H1 (cell line): ENCODE measurements around the gene GPD1. TPM values are rescaled to one million over a fixed set of nuclear protein-coding genes. Genes with fewer than 3 reads are reported as not detected.

Experiments used
- CTCF ChIA-PET: fragments of 300-600 bp; sonication (Branson Sonifier 250); formaldehyde crosslinking; loops from one replicate; lab custom pipeline; 2021; ENCODE audit not compliant: partially characterized antibody; lab: Charles Lee
- POLR2A ChIA-PET: fragments of 300-600 bp; sonication (Branson Sonifier 250); formaldehyde crosslinking; loops from one replicate; lab custom pipeline; 2021; ENCODE audit warnings: inconsistent platforms; ENCODE audit not compliant: partially characterized antibody; lab: Charles Lee
- DNase-seq, 2 experiments: peaks; one replicate each; pipeline versions ENCODE4 v3.0.0 to v3.0.0-alpha.2; 2010 to 2022; ENCODE audit warnings: low spot score in 2 of 2, low read depth in 1 of 2, mixed read lengths in 1 of 2
- FAIRE-seq: peaks from 2 replicates; lab custom pipeline; 2011; peaks lifted over from hg19 to GRCh38; lab: Jason Lieb, UNC
- H2AFZ ChIP-seq: 2 replicates; pipeline ENCODE4 v1.8.1; 2012; ENCODE audit warnings: low read length, inconsistent platforms
- H2AK5ac ChIP-seq: 2 replicates; pipeline ENCODE4 v1.6.1; 2013; ENCODE audit warnings: low read depth, low read length
- H2BK120ac ChIP-seq: replicated peaks from 2 replicates; pipeline ENCODE3; 2013; ENCODE audit warnings: low read depth, low read length, inconsistent platforms
- H2BK12ac ChIP-seq: 2 replicates; pipeline ENCODE4 v1.6.1; 2013; ENCODE audit warnings: low read depth, low read length
- H2BK15ac ChIP-seq: 2 replicates; pipeline ENCODE4 v1.6.1; 2013; ENCODE audit warnings: low read length
- H2BK20ac ChIP-seq: 2 replicates; pipeline ENCODE4 v1.6.1; 2013; ENCODE audit warnings: low read length
- H2BK5ac ChIP-seq: 2 replicates; pipeline ENCODE4 v1.6.1; 2013; ENCODE audit warnings: low read depth, low read length
- H3K14ac ChIP-seq: 2 replicates; pipeline ENCODE4 v1.6.1; 2013; ENCODE audit warnings: inconsistent platforms; ENCODE audit not compliant: insufficient read length
- H3K18ac ChIP-seq: 2 replicates; pipeline ENCODE4 v1.6.1; 2013; ENCODE audit warnings: low read length; ENCODE audit errors: extremely low read depth
- H3K23ac ChIP-seq: 2 replicates; pipeline ENCODE4 v1.6.1; 2013; ENCODE audit warnings: inconsistent platforms; ENCODE audit not compliant: insufficient read length
- H3K23me2 ChIP-seq: 2 replicates; pipeline ENCODE4 v1.6.1; 2013; ENCODE audit warnings: low read depth, low read length
- H3K27ac ChIP-seq: 2 replicates; pipeline ENCODE4 v1.6.1; 2011; ENCODE audit warnings: low read depth, low read length, inconsistent platforms
- H3K27me3 ChIP-seq, 4 experiments: replicated peaks in 1 of 4; 1 replicate in 1 of 4; 2 replicates in 3 of 4; pipeline versions ENCODE4 v1.6.1 to v1.8.1; 2011 to 2013; ENCODE audit warnings: low read length in 3 of 4, mild to moderate bottlenecking in 3 of 4, inconsistent platforms in 2 of 4, mixed read lengths in 2 of 4, moderate library complexity in 1 of 4; ENCODE audit not compliant: control insufficient read depth in 3 of 4, insufficient read depth in 3 of 4; ENCODE audit errors: extremely low read depth in 1 of 4
- H3K36me3 ChIP-seq, 4 experiments: 2 replicates each; pipeline versions ENCODE4 v1.6.1 to v1.8.1; 2011 to 2013; ENCODE audit warnings: mild to moderate bottlenecking in 4 of 4, low read length in 3 of 4, moderate library complexity in 2 of 4, control low read depth in 1 of 4, inconsistent platforms in 1 of 4; ENCODE audit not compliant: insufficient read depth in 4 of 4, control insufficient read depth in 2 of 4
- H3K4ac ChIP-seq: replicated peaks from 2 replicates; pipeline ENCODE3; 2013; ENCODE audit warnings: low read length, low read depth, mixed read lengths, inconsistent platforms; ENCODE audit not compliant: insufficient read length
- H3K4me1 ChIP-seq, 4 experiments: replicated peaks in 1 of 4; 1 replicate in 1 of 4; 2 replicates in 3 of 4; pipeline versions ENCODE4 v1.6.1 to v1.8.1; 2011 to 2013; ENCODE audit warnings: low read length in 3 of 4, inconsistent platforms in 2 of 4, mixed read lengths in 1 of 4; ENCODE audit not compliant: insufficient read depth in 4 of 4, control insufficient read depth in 3 of 4
- H3K4me2 ChIP-seq, 2 experiments: 2 replicates each; pipeline versions ENCODE4 v1.6.1 to v1.8.1; 2011 to 2013; ENCODE audit warnings: low read depth in 2 of 2, low read length in 2 of 2, control low read depth in 1 of 2, inconsistent platforms in 1 of 2, mild to moderate bottlenecking in 1 of 2; ENCODE audit not compliant: insufficient read depth in 1 of 2
- H3K4me3 ChIP-seq, 4 experiments: fragments of 200-600, 300-600 bp in 1 of 4; sonication (generic), shearing (Covaris generic), sonication (Bioruptor Twin) in 1 of 4; 2 replicates each; pipeline versions ENCODE4 v1.5.1 to v1.8.1; 2011 to 2016; ENCODE audit warnings: low read length in 4 of 4, low read depth in 3 of 4, control low read depth in 2 of 4, inconsistent platforms in 2 of 4, mild to moderate bottlenecking in 2 of 4, mixed read lengths in 1 of 4, moderate library complexity in 1 of 4; ENCODE audit not compliant: insufficient read depth in 2 of 4; ENCODE audit errors: extremely low read depth in 1 of 4
- H3K56ac ChIP-seq: replicated peaks from 2 replicates; pipeline ENCODE3; 2013; ENCODE audit warnings: low read depth, mild to moderate bottlenecking, mixed read lengths, low read length, inconsistent platforms; ENCODE audit not compliant: insufficient read length
- H3K79me1 ChIP-seq: 2 replicates; pipeline ENCODE4 v1.6.1; 2013; ENCODE audit warnings: low read depth, low read length, control low read depth
- H3K79me2 ChIP-seq, 2 experiments: 2 replicates each; pipeline versions ENCODE4 v1.6.1 to v1.8.1; 2012 to 2013; ENCODE audit warnings: low read length in 2 of 2, mild to moderate bottlenecking in 2 of 2, inconsistent platforms in 1 of 2; ENCODE audit not compliant: insufficient read depth in 2 of 2, control insufficient read depth in 1 of 2
- H3K9ac ChIP-seq, 4 experiments: replicated peaks in 1 of 4; 1 replicate in 1 of 4; 2 replicates in 3 of 4; pipeline versions ENCODE4 v1.6.1 to v1.8.1; 2011 to 2013; ENCODE audit warnings: low read depth in 3 of 4, low read length in 3 of 4, control low read depth in 2 of 4, mild to moderate bottlenecking in 2 of 4, moderate library complexity in 2 of 4, inconsistent platforms in 1 of 4; ENCODE audit errors: extremely low read depth in 1 of 4
- H3K9me3 ChIP-seq, 2 experiments: 2 replicates each; pipeline versions ENCODE4 v1.6.1 to v1.8.1; 2012 to 2013; ENCODE audit warnings: mild to moderate bottlenecking in 2 of 2, moderate library complexity in 2 of 2, control low read depth in 1 of 2, inconsistent platforms in 1 of 2, low read depth in 1 of 2, low read length in 1 of 2, mixed read lengths in 1 of 2; ENCODE audit not compliant: insufficient read depth in 2 of 2
- H4K20me1 ChIP-seq, 2 experiments: replicated peaks in 1 of 2; 2 replicates each; pipeline versions ENCODE3 to v1.8.1; 2011 to 2013; ENCODE audit warnings: inconsistent platforms in 2 of 2, low read length in 2 of 2, mild to moderate bottlenecking in 1 of 2; ENCODE audit not compliant: insufficient read depth in 2 of 2, control insufficient read depth in 1 of 2
- H4K5ac ChIP-seq: 2 replicates; pipeline ENCODE4 v1.6.1; 2013; ENCODE audit warnings: low read length, low read depth, mixed read lengths, inconsistent platforms; ENCODE audit not compliant: insufficient read length
- H4K8ac ChIP-seq: 2 replicates; pipeline ENCODE4 v1.8.0; 2013; ENCODE audit warnings: mild to moderate bottlenecking, moderate library complexity, low read length, inconsistent platforms; ENCODE audit not compliant: insufficient read depth; ENCODE audit errors: extremely low read depth
- H4K91ac ChIP-seq: replicated peaks from 2 replicates; pipeline ENCODE3; 2013; ENCODE audit warnings: low read length, mixed read lengths, inconsistent platforms; ENCODE audit not compliant: insufficient read length
- ASH2L ChIP-seq: fragments of 200-600, 300-600 bp; sonication (generic); IDR thresholded peaks from one replicate; pipeline ENCODE4 v1.7.1; 2017; ENCODE audit warnings: low read length
- BCL11A ChIP-seq, 2 experiments: IDR thresholded peaks; one replicate each; pipeline ENCODE4 v1.6.1; 2011; ENCODE audit warnings: low read depth in 2 of 2, low read length in 2 of 2, mild to moderate bottlenecking in 2 of 2
- CEBPB ChIP-seq: IDR thresholded peaks from 2 replicates; pipeline ENCODE4 v1.6.1; 2012; ENCODE audit warnings: low read depth, low read length
- CHD2 ChIP-seq: IDR thresholded peaks from 2 replicates; pipeline ENCODE4 v1.6.1; 2012; ENCODE audit warnings: low read length, improper control_type of control experiment
- EGR1 ChIP-seq: IDR thresholded peaks from 2 replicates; pipeline ENCODE4 v1.6.1; 2011; ENCODE audit warnings: low read depth, low read length, borderline replicate concordance
- EZH2 ChIP-seq: fragments of 200-600 bp; sonication (generic); IDR thresholded peaks from 2 replicates; pipeline ENCODE4 v1.7.1; 2012; ENCODE audit warnings: low read depth, mild to moderate bottlenecking, moderate library complexity, low read length, inconsistent platforms; ENCODE audit not compliant: severe bottlenecking
- PHF8 ChIP-seq: fragments of 200-600 bp; sonication (generic); conservative IDR thresholded peaks from 2 replicates; pipeline ENCODE4 v1.7.1; 2012; ENCODE audit warnings: low read depth, mild to moderate bottlenecking, inconsistent platforms, low read length, moderate library complexity
- POLR2A ChIP-seq, 2 experiments: IDR thresholded peaks; 1 replicate in 1 of 2; 2 replicates in 1 of 2; pipeline ENCODE4 v1.6.1; 2011; ENCODE audit warnings: low read depth in 2 of 2, low read length in 2 of 2, mild to moderate bottlenecking in 2 of 2; ENCODE audit errors: control extremely low read depth in 1 of 2
- RFX5 ChIP-seq: IDR thresholded peaks from 2 replicates; pipeline ENCODE4 v1.6.1; 2011; ENCODE audit warnings: low read depth, low read length, improper control_type of control experiment, borderline replicate concordance
- SAP30 ChIP-seq: fragments of 300-600 bp; sonication (generic); IDR thresholded peaks from 2 replicates; pipeline ENCODE4 v1.7.1; 2012; ENCODE audit warnings: low read length, moderate library complexity, mild to moderate bottlenecking, inconsistent platforms; ENCODE audit not compliant: insufficient read depth, insufficient replicate concordance
- SRF ChIP-seq: IDR thresholded peaks from 2 replicates; pipeline ENCODE4 v1.6.1; 2011; ENCODE audit warnings: mild to moderate bottlenecking, low read depth, low read length, moderate library complexity
- TEAD4 ChIP-seq: IDR thresholded peaks from 2 replicates; pipeline ENCODE4 v1.6.1; 2012; ENCODE audit warnings: low read depth, low read length, inconsistent platforms, mixed read lengths
- WGBS, 2 experiments: shearing (Covaris generic) in 1 of 2; methylation state at CpG; one replicate each; pipeline versions ENCODE4 v1.1.6 to v1.1.7; 2013 to 2015; ENCODE audit warnings: low lambda C conversion rate in 2 of 2, mixed read lengths in 2 of 2, inconsistent platforms in 1 of 2, low coverage in 1 of 2, missing lambda C conversion rate in 1 of 2; ENCODE audit not compliant: insufficient replicate concordance in 2 of 2, insufficient coverage in 1 of 2, insufficient read length in 1 of 2; ENCODE audit errors: extremely low coverage in 1 of 2, missing lambda C conversion rate in 1 of 2; 5-methylcytosine and 5-hydroxymethylcytosine counted together
- polyA plus RNA-seq, 7 experiments: library from polyadenylated mRNA; depleted of rRNA in 3 of 7; stranded (reverse) in 5 of 7; unstranded in 2 of 7; fragments of >200 nt in 5 of 7; fragments of 200-250 nt in 2 of 7; gene quantifications; 1 replicate in 5 of 7; 2 replicates in 1 of 7; 4 replicates in 1 of 7; pipeline versions ENCODE4 v1.2.1 to v1.2.3, GENCODE V29; 2011 to 2013; ENCODE audit warnings: missing spikeins in 2 of 7, mixed read lengths in 2 of 7
- total RNA-seq: library from RNA; stranded (reverse); fragmentation: NEBNext Ultra II Directional; extraction: Animal tissue kit (Norgen Biotek cat#: 25700); gene quantifications from 2 replicates; pipeline ENCODE4 v1.2.1, GENCODE V29; 2021
- TF ChIP-seq, protein P1 (sequence below): IDR thresholded peaks from 2 replicates; pipeline ENCODE4 v1.6.1; 2012; ENCODE audit warnings: inconsistent platforms

The GPD1 gene
- total and polyA plus RNA-seq, 2 of the 8 experiments (the other 6 are each of a cell fraction or from before 2014, with no cell fraction given): 0.45 to 0.74 TPM

GRCh38 chr12:50059440-50060119 is 44.2 kb upstream of the GPD1 start:
- Histone ChIP-seq H3K79me2 (no peaks in the 10 kb centered on the region), H3K9me3 (no peaks in the 10 kb centered on the region), H2AK5ac (no peak overlapping the region), H3K4me2 (no peak overlapping the region), H3K27ac (no peak overlapping the region), H2BK120ac (no peak overlapping the region), H4K91ac (no peak overlapping the region), H3K23me2 (peaks cover 8% of the 10 kb centered on the region), H2BK20ac (no peak overlapping the region), H3K27me3 (peaks cover 19 to 63% (median 47%) of the 10 kb centered on the region in 4 experiments), H3K18ac (no peak overlapping the region), H4K20me1 (peaks cover 2 to 4% of the 10 kb centered on the region in 2 experiments), H4K8ac (peak overlapping the region; percentile 22; the same call in 1 of the 2 replicates), H2BK12ac (no peak overlapping the region), H2BK5ac (no peak overlapping the region), H3K79me1 (no peaks in the 10 kb centered on the region), H2BK15ac (no peak overlapping the region), H3K4ac (no peak overlapping the region), H3K36me3 (no peaks in the 10 kb centered on the region), H4K5ac (no peak overlapping the region), H3K4me3 (no peak overlapping the region), H2AFZ (no peak overlapping the region), H3K9ac (no peak overlapping the region), H3K23ac (no peak overlapping the region), H3K56ac (no peak overlapping the region), H3K14ac (no peak overlapping the region), H3K4me1 (peaks cover 3 to 9% (median 8%) of the 10 kb centered on the region in 4 experiments)
- ChIA-PET CTCF (interaction anchor here (0.6 to 22.8 kb wide), 8 partner anchors 12 to 1325 kb away, joined by 3 to 420 read pairs (median 3); partner anchors contain the start of gene AQP6), POLR2A (interaction anchor here (0.5 to 0.8 kb wide), 3 partner anchors 9 to 236 kb away, joined by 3 read pairs; partner anchors contain the start of gene RACGAP1)
- FAIRE-seq (no peak), DNase-seq (no peak)
- WGBS, 2 experiments: 87% methylated on average over 12 of the region's 12 CpGs; no CpG with 5 or more reads in 1 of the 2 experiments
- TF ChIP-seq TEAD4 (no peak), PHF8 (no peak), ASH2L (no peak), SAP30 (no peak), RFX5 (no peak), EGR1 (no peak), CHD2 (no peak), SRF (no peak), POLR2A (IDR thresholded peaks at IDR 0.05; ENCODE audit: control extremely low read depth in 1 of 2, low read depth in 2 of 2, low read length in 2 of 2) (no peak), CEBPB (no peak), EZH2 (no peak), BCL11A (IDR thresholded peaks at IDR 0.05; ENCODE audit: low read depth in 2 of 2, low read length in 2 of 2) (no peak)
- TF ChIP-seq, protein P1, sequence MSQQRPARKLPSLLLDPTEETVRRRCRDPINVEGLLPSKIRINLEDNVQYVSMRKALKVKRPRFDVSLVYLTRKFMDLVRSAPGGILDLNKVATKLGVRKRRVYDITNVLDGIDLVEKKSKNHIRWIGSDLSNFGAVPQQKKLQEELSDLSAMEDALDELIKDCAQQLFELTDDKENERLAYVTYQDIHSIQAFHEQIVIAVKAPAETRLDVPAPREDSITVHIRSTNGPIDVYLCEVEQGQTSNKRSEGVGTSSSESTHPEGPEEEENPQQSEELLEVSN: no peak
